Cardiac fibroblast (primary cell): Measurements from ENCODE around the gene SLC29A3.

Experiments used
- DNase-seq, 2 donors: peaks; one replicate each; pipeline versions ENCODE4 v3.0.0 to v3.0.0-alpha.2; 2010; ENCODE audit warnings: low read depth in 2 of 2
- H3K4me3 ChIP-seq, 2 donors: replicated peaks in 1 of 2; 1 replicate in 1 of 2; 2 replicates in 1 of 2; pipeline ENCODE4 v1.5.1; 2011; ENCODE audit warnings: low read depth in 2 of 2, low read length in 2 of 2, mild to moderate bottlenecking in 2 of 2, moderate library complexity in 1 of 2
- TF ChIP-seq, protein P1 (sequence below): IDR thresholded peaks from one replicate; pipeline ENCODE4 v1.5.1; 2011; ENCODE audit warnings: low read depth, mild to moderate bottlenecking, low read length, inconsistent platforms

The SLC29A3 gene

GRCh38 chr10:71392791-71393781, 74.0 kb downstream of the SLC29A3 start:
- TF ChIP-seq, protein P1, sequence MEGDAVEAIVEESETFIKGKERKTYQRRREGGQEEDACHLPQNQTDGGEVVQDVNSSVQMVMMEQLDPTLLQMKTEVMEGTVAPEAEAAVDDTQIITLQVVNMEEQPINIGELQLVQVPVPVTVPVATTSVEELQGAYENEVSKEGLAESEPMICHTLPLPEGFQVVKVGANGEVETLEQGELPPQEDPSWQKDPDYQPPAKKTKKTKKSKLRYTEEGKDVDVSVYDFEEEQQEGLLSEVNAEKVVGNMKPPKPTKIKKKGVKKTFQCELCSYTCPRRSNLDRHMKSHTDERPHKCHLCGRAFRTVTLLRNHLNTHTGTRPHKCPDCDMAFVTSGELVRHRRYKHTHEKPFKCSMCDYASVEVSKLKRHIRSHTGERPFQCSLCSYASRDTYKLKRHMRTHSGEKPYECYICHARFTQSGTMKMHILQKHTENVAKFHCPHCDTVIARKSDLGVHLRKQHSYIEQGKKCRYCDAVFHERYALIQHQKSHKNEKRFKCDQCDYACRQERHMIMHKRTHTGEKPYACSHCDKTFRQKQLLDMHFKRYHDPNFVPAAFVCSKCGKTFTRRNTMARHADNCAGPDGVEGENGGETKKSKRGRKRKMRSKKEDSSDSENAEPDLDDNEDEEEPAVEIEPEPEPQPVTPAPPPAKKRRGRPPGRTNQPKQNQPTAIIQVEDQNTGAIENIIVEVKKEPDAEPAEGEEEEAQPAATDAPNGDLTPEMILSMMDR: no peak
- H3K4me3 ChIP-seq: no peak overlapping the region

DNA sequence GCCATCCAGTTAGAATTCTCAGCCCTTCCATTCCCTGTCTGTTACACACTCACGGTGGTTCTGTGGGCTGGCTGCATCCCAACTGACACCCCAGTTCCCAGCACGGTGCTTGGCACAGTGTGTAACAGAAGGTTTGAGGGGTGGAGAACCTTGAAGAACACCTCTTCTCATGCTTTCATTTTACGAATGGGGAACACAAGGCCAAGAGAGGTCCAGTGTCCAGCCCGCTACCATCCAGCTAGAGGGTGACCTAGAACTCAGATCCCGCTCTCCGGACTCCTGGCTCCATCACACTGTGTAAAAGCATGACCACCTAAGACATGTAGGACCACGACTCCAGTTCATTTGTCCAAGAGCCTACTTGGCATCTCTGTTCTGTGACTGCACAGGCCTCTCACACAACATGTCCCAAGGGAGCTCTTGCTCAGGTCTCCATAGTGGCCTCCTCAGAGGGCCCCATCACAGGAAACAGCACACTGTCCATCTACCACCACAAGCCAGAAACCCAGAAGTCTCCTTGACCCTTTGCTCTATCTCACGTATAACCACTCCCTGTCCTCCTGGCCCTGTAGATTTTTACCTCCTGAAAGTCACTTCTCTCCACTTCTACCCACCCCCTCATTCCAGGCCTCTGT, 74.9 kb downstream of the SLC29A3 start:
- TF ChIP-seq, protein P1: no peak
- no peak for DNase-seq
- no peak overlapping the region for H3K4me3 ChIP-seq

More at GRCh38 chr10:71392791-71393781, 74.0 kb downstream of the SLC29A3 start:
- no peak for DNase-seq

GRCh38 chr10:71394926-71395562, 76.0 kb downstream of the SLC29A3 start:
- TF ChIP-seq, protein P1: no peak
- no peak overlapping the region for H3K4me3 ChIP-seq

GRCh38 chr10:71395621-71396020, 76.6 kb downstream of the SLC29A3 start:
- H3K4me3 ChIP-seq: no peak overlapping the region
- TF ChIP-seq, protein P1: no peak
- no peak for DNase-seq

More at GRCh38 chr10:71394926-71395562, 76.0 kb downstream of the SLC29A3 start:
- no peak for DNase-seq

DNA sequence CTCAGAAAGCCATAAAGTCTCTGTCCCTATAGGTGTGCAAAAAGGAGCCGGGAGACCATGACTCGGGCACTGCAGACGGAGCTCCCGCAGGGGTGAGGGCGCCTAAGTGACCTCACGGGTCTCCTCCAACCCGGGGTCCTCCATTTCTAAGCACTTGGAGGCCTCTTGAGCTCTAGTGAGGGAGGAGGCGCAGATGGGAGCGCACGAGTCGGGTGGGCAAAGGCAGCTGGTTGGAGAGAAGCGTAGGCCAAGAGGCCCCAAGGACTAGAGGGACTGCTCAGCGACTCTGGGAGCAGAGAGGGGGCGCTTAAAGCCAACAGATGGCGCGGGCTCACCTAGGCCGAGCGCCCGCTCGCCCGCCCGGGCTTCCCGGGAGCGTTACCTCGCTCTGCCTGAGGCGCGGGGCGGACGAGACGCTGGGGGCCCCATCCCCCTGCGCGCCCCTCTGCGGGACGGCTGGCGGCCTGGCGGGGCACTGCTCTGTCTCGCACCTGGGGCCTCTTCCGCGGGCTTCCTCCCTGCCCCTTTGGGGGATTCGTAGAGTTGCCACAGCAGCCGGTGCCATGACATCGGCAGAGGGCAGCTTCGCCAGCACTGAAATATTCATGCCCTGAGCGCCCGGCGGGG, 77.1 kb downstream of the SLC29A3 start:
- DNase-seq: peak; percentile 2 to 19
- no peak overlapping the region for H3K4me3 ChIP-seq
- TF ChIP-seq, protein P1: no peak

DNA sequence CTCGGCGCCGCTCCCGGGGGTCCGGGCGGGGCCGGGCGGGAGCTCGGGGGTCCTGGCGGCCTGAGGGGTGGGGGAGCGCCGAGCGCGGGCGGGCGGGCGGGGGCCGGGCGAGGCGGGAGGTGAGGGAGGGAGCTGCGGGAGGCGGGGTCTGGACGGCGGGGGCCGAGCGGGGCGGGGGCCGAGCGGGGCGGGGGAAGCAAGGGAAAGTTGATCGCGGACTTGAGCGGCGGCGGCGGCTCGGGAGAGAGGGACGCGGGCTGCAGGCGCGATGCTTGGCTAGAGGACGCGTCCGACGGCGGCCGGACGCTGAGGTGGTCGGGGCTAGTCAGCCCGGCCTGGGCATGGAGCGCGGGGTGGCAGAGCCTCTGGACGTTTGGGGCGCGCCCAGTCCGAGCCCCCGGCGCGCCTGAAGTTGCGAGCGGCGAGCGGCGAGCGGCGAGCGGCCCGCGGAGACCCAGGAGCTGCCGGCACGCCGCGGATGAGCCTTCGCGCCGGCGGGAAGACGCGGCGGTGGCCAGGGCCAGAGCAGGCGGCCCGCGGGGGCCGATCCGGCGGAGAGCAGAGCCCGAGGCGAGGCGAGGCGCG, 77.7 kb downstream of the SLC29A3 start, which contains the start of gene CDH23:
Gene CDH23, plus strand, starts transcription at position 210 of the 585 bp plus-strand sequence. CDS start 42,912 bp downstream, outside the sequence.
- DNase-seq: no peak
- TF ChIP-seq, protein P1: no peak
- no peak within 1 kb of the TSS for H3K4me3 ChIP-seq
